Measurements from ENCODE around the gene CDCA4. TPM values are rescaled to one million over a fixed set of nuclear protein-coding genes. Genes with fewer than 3 reads are reported as not detected.

CDCA4 gene
- total and polyA plus RNA-seq, 7 experiments from 2014 or later: 8.0 to 47.8 (median 13.2) TPM

DNA sequence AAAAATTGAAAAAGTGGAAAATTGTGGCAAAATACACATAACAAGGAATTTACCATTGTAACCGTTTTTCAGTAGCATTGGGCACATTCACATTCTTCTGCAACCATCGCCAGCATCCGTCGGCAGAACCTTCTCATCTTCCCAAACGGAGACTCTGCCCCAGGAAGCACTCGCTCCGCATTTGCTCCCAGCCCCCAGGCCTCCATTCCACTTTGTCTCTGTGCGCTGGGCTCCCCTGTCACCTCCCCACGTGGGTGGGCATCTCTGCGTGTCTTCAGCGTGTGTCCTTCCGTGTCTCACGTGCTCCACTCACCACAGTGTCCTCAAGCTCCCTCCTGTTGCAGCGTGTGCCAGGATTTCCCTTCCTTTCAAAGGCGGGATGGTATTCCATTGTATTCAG, 34.5 kb upstream of the CDCA4 start:
- peaks cover 15 to 39% (median 30%) of the 10 kb centered on the region in 7 donors for H3K4me1 Mint-ChIP-seq
- peaks cover 8 to 34% (median 18%) of the 10 kb centered on the region in 5 donors for H3K36me3 Mint-ChIP-seq
- Histone ChIP-seq H3K4me1 (ENCODE audit: control insufficient read depth in 2 of 2, insufficient read depth in 2 of 2, low read length in 2 of 2) (peaks cover 17 to 21% of the 10 kb centered on the region in 2 donors), H3K27me3 (ENCODE audit: control insufficient read depth in 2 of 2, insufficient read depth in 2 of 2, low read length in 2 of 2) (no peaks in the 10 kb centered on the region), H3K4me3 (ENCODE audit: low read length) (no peak overlapping the region), H3K9me3 (ENCODE audit: control insufficient read depth in 2 of 3, low read length in 3 of 3) (no peaks in the 10 kb centered on the region), H3K27ac (ENCODE audit: low read depth, low read length) (no peak overlapping the region), H3K36me3 (ENCODE audit: control insufficient read depth in 2 of 3, insufficient read depth in 3 of 3, low read length in 3 of 3) (peaks cover 10 to 56% (median 16%) of the 10 kb centered on the region in 3 experiments)
- intact Hi-C loops (cut with micrococcal nuclease): no loop called here
- POLR2A ChIA-PET: no interaction called here
- no peaks in the 10 kb centered on the region for H3K27me3 Mint-ChIP-seq
- H3K9me3 Mint-ChIP-seq: peaks cover 0 to 2% (median 0%) of the 10 kb centered on the region in 11 donors
- peak overlapping the region in 5 of 9 donors; percentile 25 to 79 (median 55) for H3K27ac Mint-ChIP-seq
- ATAC-seq (no peak), DNase-seq (no peak)
- CTCF ChIA-PET: no interaction called here
- H3K4me3 Mint-ChIP-seq: no peak overlapping the region

DNA sequence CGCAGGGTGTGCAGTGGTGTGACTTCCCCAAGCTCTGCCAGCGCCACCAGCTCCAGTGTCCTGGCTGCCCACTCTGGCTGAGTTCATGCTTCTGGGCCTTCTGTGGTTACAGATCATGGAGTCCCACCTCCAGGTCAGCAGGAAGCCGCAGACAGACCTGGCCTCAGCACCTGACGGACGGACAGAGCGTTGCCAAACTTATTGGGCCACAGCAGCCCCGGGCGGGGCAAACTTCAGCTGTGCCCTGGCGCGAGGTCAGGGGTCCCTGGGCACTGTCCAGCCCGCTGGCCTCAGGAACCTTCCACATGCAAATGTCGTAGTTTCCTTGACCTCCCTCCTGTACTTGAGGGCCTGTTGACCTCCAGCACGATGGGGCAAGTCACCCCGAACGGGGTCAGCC, 33.1 kb upstream of the CDCA4 start:
- CTCF ChIA-PET: interaction anchor here (1.6 to 1.7 kb wide), 2 partner anchors 21 to 31 kb away, joined by 5 read pairs; no protein-coding TSS in a partner anchor
- peaks cover 0 to 2% (median 0%) of the 10 kb centered on the region in 11 donors for H3K9me3 Mint-ChIP-seq
- Histone ChIP-seq H3K27me3 (ENCODE audit: control insufficient read depth in 2 of 2, insufficient read depth in 2 of 2, low read length in 2 of 2) (no peaks in the 10 kb centered on the region), H3K36me3 (ENCODE audit: control insufficient read depth in 2 of 3, insufficient read depth in 3 of 3, low read length in 3 of 3) (peaks cover 10 to 65% (median 20%) of the 10 kb centered on the region in 3 experiments), H3K4me3 (ENCODE audit: low read length) (no peak overlapping the region), H3K27ac (ENCODE audit: low read depth, low read length) (no peak overlapping the region), H3K9me3 (ENCODE audit: control insufficient read depth in 2 of 3, low read length in 3 of 3) (no peaks in the 10 kb centered on the region), H3K4me1 (ENCODE audit: control insufficient read depth in 2 of 2, insufficient read depth in 2 of 2, low read length in 2 of 2) (peaks cover 4 to 7% of the 10 kb centered on the region in 2 donors)
- DNase-seq (no peak), ATAC-seq (no peak)
- H3K36me3 Mint-ChIP-seq: peaks cover 8 to 34% (median 12%) of the 10 kb centered on the region in 5 donors
- H3K27me3 Mint-ChIP-seq: no peaks in the 10 kb centered on the region
- peak overlapping the region in 5 of 9 donors; percentile 32 to 86 (median 41) for H3K27ac Mint-ChIP-seq
- intact Hi-C loops (cut with micrococcal nuclease): no loop called here
- POLR2A ChIA-PET: interaction anchor here (0.8 to 1.4 kb wide), 3 partner anchors 9 to 27 kb away, joined by 3 to 11 read pairs (median 5); partner anchors contain the start of gene GPR132
- no peak overlapping the region for H3K4me3 Mint-ChIP-seq
- H3K4me1 Mint-ChIP-seq: peaks cover 9 to 26% (median 17%) of the 10 kb centered on the region in 7 donors

DNA sequence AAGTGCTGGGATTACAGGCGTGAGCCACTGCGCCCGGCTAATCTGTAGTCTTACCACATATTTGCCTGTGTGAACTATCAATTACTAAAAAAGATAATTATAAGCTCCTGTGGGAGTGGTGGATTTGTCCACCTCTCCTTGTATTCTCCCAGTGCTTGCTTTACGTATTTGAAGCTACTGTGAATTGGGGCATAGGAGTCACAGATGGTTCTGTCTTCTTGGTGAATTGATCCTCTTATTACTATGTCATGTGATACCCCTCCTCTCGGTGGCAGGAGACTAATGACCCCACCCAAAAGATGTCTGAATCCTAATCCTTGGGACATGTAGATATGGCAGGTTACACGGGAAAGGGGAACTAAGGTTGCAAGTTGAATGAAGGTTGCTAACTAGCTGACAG, 32.5 kb upstream of the CDCA4 start:
- DNase-seq: no peak
- Histone ChIP-seq H3K4me1 (ENCODE audit: control insufficient read depth in 2 of 2, insufficient read depth in 2 of 2, low read length in 2 of 2) (peaks cover 0 to 2% of the 10 kb centered on the region in 2 donors), H3K4me3 (ENCODE audit: low read length) (no peak overlapping the region), H3K27ac (ENCODE audit: low read depth, low read length) (no peak overlapping the region), H3K27me3 (ENCODE audit: control insufficient read depth in 2 of 2, insufficient read depth in 2 of 2, low read length in 2 of 2) (no peaks in the 10 kb centered on the region), H3K36me3 (ENCODE audit: control insufficient read depth in 2 of 3, insufficient read depth in 3 of 3, low read length in 3 of 3) (peaks cover 10 to 65% (median 20%) of the 10 kb centered on the region in 3 experiments), H3K9me3 (ENCODE audit: control insufficient read depth in 2 of 3, low read length in 3 of 3) (no peaks in the 10 kb centered on the region)
- Mint-ChIP-seq H3K9me3 (peaks cover 0 to 2% (median 0%) of the 10 kb centered on the region in 11 donors), H3K27me3 (no peaks in the 10 kb centered on the region), H3K27ac (peak overlapping the region in 5 of 9 donors; percentile 5 to 86 (median 36)), H3K36me3 (peaks cover 8 to 34% (median 12%) of the 10 kb centered on the region in 5 donors), H3K4me3 (no peak overlapping the region), H3K4me1 (peaks cover 5 to 22% (median 14%) of the 10 kb centered on the region in 7 donors)
- POLR2A ChIA-PET: interaction anchor here (0.6 to 1.4 kb wide), 4 partner anchors 9 to 1200 kb away, joined by 3 to 11 read pairs (median 4); partner anchors contain the start of gene GPR132
- CTCF ChIA-PET: interaction anchor here (0.6 to 1.7 kb wide), 4 partner anchors 22 to 102 kb away, joined by 3 to 5 read pairs (median 4); no protein-coding TSS in a partner anchor
- no peak for ATAC-seq
- intact Hi-C loops (cut with micrococcal nuclease): no loop called here

DNA sequence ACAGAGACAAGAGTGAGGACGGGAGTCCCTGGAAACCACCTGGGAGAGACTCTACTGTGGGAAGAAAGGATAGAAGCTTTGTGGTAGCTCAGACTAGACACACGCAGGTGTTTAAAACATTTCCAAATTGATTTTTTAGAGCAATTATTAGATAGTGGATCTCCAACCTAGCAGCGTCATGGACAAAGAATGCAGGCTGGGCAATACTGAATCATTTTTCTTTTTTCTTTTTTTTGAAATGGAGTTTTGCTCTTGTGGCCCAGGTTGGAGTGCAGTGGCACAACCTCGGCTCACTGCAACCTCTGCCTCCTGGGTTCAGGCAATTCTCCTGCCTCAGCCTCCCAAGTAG, 31.2 kb upstream of the CDCA4 start:
- intact Hi-C loops (cut with micrococcal nuclease): no loop called here
- POLR2A ChIA-PET: no interaction called here
- H3K27me3 ChIP-seq (ENCODE audit: control insufficient read depth in 2 of 2, insufficient read depth in 2 of 2, low read length in 2 of 2): no peaks in the 10 kb centered on the region
- H3K4me1 ChIP-seq (ENCODE audit: control insufficient read depth in 2 of 2, insufficient read depth in 2 of 2, low read length in 2 of 2): no peaks in the 10 kb centered on the region
- no peak overlapping the region for H3K27ac ChIP-seq (ENCODE audit: low read depth, low read length)
- peaks cover 7 to 32% (median 11%) of the 10 kb centered on the region in 5 donors for H3K36me3 Mint-ChIP-seq
- H3K36me3 ChIP-seq (ENCODE audit: control insufficient read depth in 2 of 3, insufficient read depth in 3 of 3, low read length in 3 of 3): peaks cover 10 to 62% (median 17%) of the 10 kb centered on the region in 3 experiments
- ATAC-seq (no peak), DNase-seq (no peak)
- peak overlapping the region in 1 of 10 donors; percentile 64 for H3K4me3 Mint-ChIP-seq
- H3K4me1 Mint-ChIP-seq: peaks cover 2 to 19% (median 7%) of the 10 kb centered on the region in 7 donors
- H3K9me3 ChIP-seq (ENCODE audit: control insufficient read depth in 2 of 3, low read length in 3 of 3): no peaks in the 10 kb centered on the region
- H3K27ac Mint-ChIP-seq: peak overlapping the region in 4 of 9 donors; percentile 12 to 72 (median 40)
- H3K4me3 ChIP-seq (ENCODE audit: low read length): no peak overlapping the region
- H3K9me3 Mint-ChIP-seq: peaks cover 0 to 2% (median 0%) of the 10 kb centered on the region in 11 donors
- no peaks in the 10 kb centered on the region for H3K27me3 Mint-ChIP-seq
- CTCF ChIA-PET: no interaction called here

DNA sequence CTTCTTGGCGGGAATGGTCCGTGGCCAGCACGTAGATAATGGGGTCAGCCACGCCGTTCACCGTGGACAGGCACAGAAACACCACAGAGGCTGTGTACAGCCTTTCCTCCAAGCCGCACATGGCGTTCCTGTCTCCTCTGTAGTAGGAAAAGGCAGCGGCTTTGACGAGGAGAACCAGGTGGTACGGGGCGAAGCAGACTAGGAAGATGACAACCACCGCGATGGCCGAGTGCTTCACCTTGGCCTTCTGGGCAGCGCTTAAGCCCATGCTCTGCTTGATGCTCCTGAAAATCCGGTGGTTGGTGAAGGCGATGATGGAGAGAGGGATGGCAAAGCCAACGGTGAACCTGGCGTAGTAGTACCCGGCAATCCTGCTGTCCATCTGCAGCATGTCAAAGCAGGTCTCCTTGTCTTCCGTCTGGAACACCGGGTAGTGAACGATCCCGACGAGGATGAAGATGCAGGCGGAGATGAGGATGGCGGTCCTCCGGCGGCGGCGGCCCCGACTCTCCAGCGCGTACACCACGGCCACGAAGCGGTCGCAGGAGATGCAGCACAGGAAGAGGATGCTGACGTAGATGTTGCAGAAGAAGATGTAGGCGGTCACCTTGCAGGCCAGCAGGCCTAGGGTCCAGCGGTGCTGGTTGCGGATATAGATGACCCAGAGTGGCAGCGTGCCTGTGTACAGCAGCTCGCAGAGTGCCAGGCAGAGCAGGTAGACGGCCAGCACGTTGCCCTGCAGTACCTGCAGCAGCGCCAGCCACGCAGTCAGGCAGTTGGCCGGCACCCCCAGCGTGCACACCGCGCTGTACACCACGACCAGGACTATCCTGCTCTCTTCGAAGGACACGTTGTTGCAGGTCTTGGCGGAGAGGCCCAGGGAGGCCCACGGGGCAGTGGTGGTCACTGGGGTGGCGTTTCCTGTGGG, 30.6 kb upstream of the CDCA4 start:
- ChIA-PET CTCF (no interaction called here), POLR2A (no interaction called here)
- Histone ChIP-seq H3K36me3 (ENCODE audit: control insufficient read depth in 2 of 3, insufficient read depth in 3 of 3, low read length in 3 of 3) (peaks cover 10 to 55% (median 17%) of the 10 kb centered on the region in 3 experiments), H3K27me3 (ENCODE audit: control insufficient read depth in 2 of 2, insufficient read depth in 2 of 2, low read length in 2 of 2) (no peaks in the 10 kb centered on the region), H3K4me3 (ENCODE audit: low read length) (no peak overlapping the region), H3K4me1 (ENCODE audit: control insufficient read depth in 2 of 2, insufficient read depth in 2 of 2, low read length in 2 of 2) (peaks cover 0 to 2% of the 10 kb centered on the region in 2 donors), H3K27ac (ENCODE audit: low read depth, low read length) (no peak overlapping the region), H3K9me3 (ENCODE audit: control insufficient read depth in 2 of 3, low read length in 3 of 3) (no peaks in the 10 kb centered on the region)
- no peak for DNase-seq
- Mint-ChIP-seq H3K36me3 (peaks cover 5 to 28% (median 8%) of the 10 kb centered on the region in 5 donors), H3K4me1 (peaks cover 0 to 16% (median 5%) of the 10 kb centered on the region in 7 donors), H3K27ac (peak overlapping the region in 4 of 9 donors; percentile 36 to 75 (median 58)), H3K27me3 (no peaks in the 10 kb centered on the region), H3K4me3 (peak overlapping the region in 1 of 10 donors; percentile 64), H3K9me3 (peaks cover 0 to 2% (median 0%) of the 10 kb centered on the region in 11 donors)
- no peak for ATAC-seq
- intact Hi-C loops (cut with micrococcal nuclease): no loop called here

DNA sequence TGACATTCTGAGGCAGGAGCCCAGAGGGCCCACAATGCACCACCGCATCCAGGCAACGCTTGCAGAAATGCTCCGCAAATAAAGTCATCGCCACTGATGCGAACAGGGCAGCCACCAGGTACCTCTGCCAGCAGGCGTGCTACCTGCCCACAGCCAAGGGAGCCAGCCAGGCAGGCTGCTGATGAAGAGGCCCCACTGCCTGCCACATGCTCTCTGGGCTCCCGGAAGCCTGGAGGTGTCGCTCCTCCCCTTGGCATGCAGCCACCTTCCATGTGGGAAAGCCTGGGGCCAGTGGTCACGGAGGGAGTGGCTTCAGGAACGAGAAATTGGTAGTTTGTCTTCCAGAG, 29.6 kb upstream of the CDCA4 start:
- Histone ChIP-seq H3K27me3 (ENCODE audit: control insufficient read depth in 2 of 2, insufficient read depth in 2 of 2, low read length in 2 of 2) (no peaks in the 10 kb centered on the region), H3K4me3 (ENCODE audit: low read length) (no peak overlapping the region), H3K9me3 (ENCODE audit: control insufficient read depth in 2 of 3, low read length in 3 of 3) (no peaks in the 10 kb centered on the region), H3K27ac (ENCODE audit: low read depth, low read length) (no peak overlapping the region), H3K36me3 (ENCODE audit: control insufficient read depth in 2 of 3, insufficient read depth in 3 of 3, low read length in 3 of 3) (peaks cover 10 to 46% (median 17%) of the 10 kb centered on the region in 3 experiments), H3K4me1 (ENCODE audit: control insufficient read depth in 2 of 2, insufficient read depth in 2 of 2, low read length in 2 of 2) (peaks cover 0 to 9% of the 10 kb centered on the region in 2 donors)
- ChIA-PET CTCF (no interaction called here), POLR2A (interaction anchor here (1.4 kb wide), 1 partner anchor 8 kb away, joined by 3 read pairs; no protein-coding TSS in a partner anchor)
- H3K27ac Mint-ChIP-seq: peak overlapping the region in 1 of 9 donors; percentile 59
- DNase-seq (no peak), ATAC-seq (no peak)
- H3K36me3 Mint-ChIP-seq: peaks cover 5 to 23% (median 10%) of the 10 kb centered on the region in 5 donors
- H3K27me3 Mint-ChIP-seq: no peaks in the 10 kb centered on the region
- H3K9me3 Mint-ChIP-seq: peaks cover 0 to 4% (median 0%) of the 10 kb centered on the region in 11 donors
- peaks cover 5 to 20% (median 10%) of the 10 kb centered on the region in 7 donors for H3K4me1 Mint-ChIP-seq
- intact Hi-C loops (cut with micrococcal nuclease): no loop called here
- H3K4me3 Mint-ChIP-seq: no peak overlapping the region
